Measurements from ENCODE around the gene PCDHB10. TPM values are rescaled to one million over a fixed set of nuclear protein-coding genes. Genes with fewer than 3 reads are reported as not detected.

PCDHB10 gene
- total and polyA plus RNA-seq, 10 of the 15 experiments (the other 5 are each of a cell fraction or from before 2014, with no cell fraction given) = 0.01 to 0.06 TPM; not detected in 8

GRCh38 chr5:141150993-141151325 is 41.2 kb upstream of the PCDHB10 start:
- 35% methylated on average over 13 of the region's 13 CpGs for WGBS (ENCODE audit: insufficient coverage, insufficient replicate concordance, low lambda C conversion rate, missing lambda C conversion rate)
- Histone ChIP-seq H3K4me2 (ENCODE audit: control insufficient read depth, insufficient read depth) (no peak overlapping the region), H4K20me1 (ENCODE audit: control insufficient read depth, insufficient read depth) (no peaks in the 10 kb centered on the region), H3K4me3 (no peak overlapping the region), H3K9ac (ENCODE audit: control insufficient read depth, insufficient read depth, low read length) (no peak overlapping the region), H3K27me3 (replicated peaks in 1 of 2; ENCODE audit: control insufficient read depth in 2 of 2, insufficient read depth in 2 of 2, low read length in 1 of 2) (no peaks in the 10 kb centered on the region), H3K27ac (ENCODE audit: control insufficient read depth, insufficient read depth) (no peak overlapping the region), H3K79me2 (ENCODE audit: control insufficient read depth, insufficient read depth, low read length) (no peaks in the 10 kb centered on the region), H3K36me3 (ENCODE audit: control insufficient read depth in 2 of 2, insufficient read depth in 2 of 2, low read length in 1 of 2) (no peaks in the 10 kb centered on the region), H2AFZ (ENCODE audit: control insufficient read depth, low read depth, low read length) (no peak overlapping the region), H3K9me3 (replicated peaks; ENCODE audit: control insufficient read depth, insufficient read depth, low read length) (no peaks in the 10 kb centered on the region; the same call in 1 of the 3 replicates), H3K4me1 (ENCODE audit: control insufficient read depth, insufficient read depth, low read length) (no peaks in the 10 kb centered on the region)
- ChIA-PET CTCF (interaction anchor here (1.7 kb wide), 1 partner anchor 413 kb away, joined by 4 read pairs; no protein-coding TSS in a partner anchor), SMC1A (ENCODE audit: uncharacterized antibody, unreplicated experiment) (no interaction called here), POLR2A (no interaction called here), RAD21 (ENCODE audit: unreplicated experiment) (no interaction called here)
- BruUV-seq (replicated peaks) = no TSS peak
- DNase-seq (ENCODE audit: low read depth, low spot score) (no peak), FAIRE-seq (no peak), ATAC-seq (no peak)
- intact Hi-C loops (cut with micrococcal nuclease; ENCODE audit: unreplicated experiment) = no loop called here
- in situ Hi-C loops (cut with MboI) = no loop called here
- TF ChIP-seq PAX8 (IDR thresholded peaks at IDR 0.05) (no peak), RAD51 (IDR thresholded peaks at IDR 0.05) (no peak), MTA2 (IDR thresholded peaks at IDR 0.05; ENCODE audit: low read depth) (no peak), TCF7 (IDR thresholded peaks at IDR 0.05; ENCODE audit: borderline replicate concordance) (no peak), SKIL (IDR thresholded peaks at IDR 0.05; ENCODE audit: low read depth, poor library complexity, severe bottlenecking) (no peak), PRDM15 (CRISPR knock-in tag; IDR thresholded peaks at IDR 0.05) (no peak), USF1 (IDR thresholded peaks at IDR 0.05; ENCODE audit: borderline replicate concordance, extremely low read length, insufficient read depth, low read depth, low read length) (no peak), ZBTB40 (IDR thresholded peaks at IDR 0.05; ENCODE audit: borderline replicate concordance) (no peak), MAX (IDR thresholded peaks at IDR 0.05; ENCODE audit: low read depth, low read length) (no peak), EGR1 (IDR thresholded peaks at IDR 0.05; ENCODE audit: borderline replicate concordance in 1 of 2, low read depth in 2 of 2, low read length in 2 of 2) (no peak), RELA (IDR thresholded peaks at IDR 0.05; ENCODE audit: borderline replicate concordance, partially characterized antibody) (no peak), BACH1 (IDR thresholded peaks at IDR 0.05; ENCODE audit: borderline replicate concordance) (no peak), SREBF1 (IDR thresholded peaks at IDR 0.05; ENCODE audit: low read length) (no peak), IKZF1 (conservative IDR thresholded peaks at IDR 0.05) (no peak)
